GM12874 (cell line): Measurements from ENCODE around the gene PPP6R2.

Experiments
- TF ChIP-seq, protein P1 (sequence below): IDR thresholded peaks from 2 replicates; pipeline ENCODE4 v1.5.1; 2011; ENCODE audit warnings: low read depth, mild to moderate bottlenecking, control low read depth, low read length, moderate library complexity; ENCODE audit not compliant: insufficient read depth

PPP6R2 gene

DNA sequence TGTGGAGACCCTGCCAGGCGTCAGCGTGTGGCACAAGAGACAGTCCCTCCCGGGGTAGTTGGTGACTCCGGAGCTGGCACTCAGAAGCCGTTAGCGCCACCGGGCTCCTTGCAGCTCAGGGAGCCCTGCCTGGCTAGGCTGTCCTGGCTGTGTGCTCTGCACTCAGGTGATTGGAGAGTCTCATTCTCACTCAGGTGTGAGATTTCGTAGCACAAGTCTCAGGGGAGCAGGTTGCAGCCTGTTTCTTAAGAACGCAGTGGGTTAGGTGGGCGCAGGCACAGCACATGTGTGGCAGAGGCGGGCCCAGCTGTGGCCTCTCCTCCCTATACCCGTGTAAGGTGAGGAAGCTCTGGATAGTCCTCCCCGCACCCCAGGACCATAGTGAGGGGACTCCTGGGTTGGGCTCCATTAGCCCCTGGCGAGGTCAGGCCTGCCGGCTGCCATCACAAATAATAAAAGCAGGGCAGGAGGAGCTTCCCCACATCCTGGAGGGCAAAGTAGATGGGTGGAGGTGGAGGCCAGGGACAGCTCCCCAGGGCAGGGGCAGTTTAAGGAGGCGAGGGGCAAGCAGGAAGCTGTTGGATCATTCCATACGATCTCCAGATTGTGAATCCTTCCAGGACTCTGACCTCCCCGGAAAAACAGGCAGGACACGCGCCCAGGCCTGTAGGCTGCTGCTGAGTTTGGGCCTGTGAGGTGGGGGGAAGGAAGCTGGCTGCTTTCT lies 92.3 kb downstream of the PPP6R2 start:
- TF ChIP-seq, protein P1, sequence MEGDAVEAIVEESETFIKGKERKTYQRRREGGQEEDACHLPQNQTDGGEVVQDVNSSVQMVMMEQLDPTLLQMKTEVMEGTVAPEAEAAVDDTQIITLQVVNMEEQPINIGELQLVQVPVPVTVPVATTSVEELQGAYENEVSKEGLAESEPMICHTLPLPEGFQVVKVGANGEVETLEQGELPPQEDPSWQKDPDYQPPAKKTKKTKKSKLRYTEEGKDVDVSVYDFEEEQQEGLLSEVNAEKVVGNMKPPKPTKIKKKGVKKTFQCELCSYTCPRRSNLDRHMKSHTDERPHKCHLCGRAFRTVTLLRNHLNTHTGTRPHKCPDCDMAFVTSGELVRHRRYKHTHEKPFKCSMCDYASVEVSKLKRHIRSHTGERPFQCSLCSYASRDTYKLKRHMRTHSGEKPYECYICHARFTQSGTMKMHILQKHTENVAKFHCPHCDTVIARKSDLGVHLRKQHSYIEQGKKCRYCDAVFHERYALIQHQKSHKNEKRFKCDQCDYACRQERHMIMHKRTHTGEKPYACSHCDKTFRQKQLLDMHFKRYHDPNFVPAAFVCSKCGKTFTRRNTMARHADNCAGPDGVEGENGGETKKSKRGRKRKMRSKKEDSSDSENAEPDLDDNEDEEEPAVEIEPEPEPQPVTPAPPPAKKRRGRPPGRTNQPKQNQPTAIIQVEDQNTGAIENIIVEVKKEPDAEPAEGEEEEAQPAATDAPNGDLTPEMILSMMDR = no peak

GRCh38 chr22:50436015-50436830 lies 93.1 kb downstream of the PPP6R2 start:
- TF ChIP-seq, protein P1 = no peak

DNA sequence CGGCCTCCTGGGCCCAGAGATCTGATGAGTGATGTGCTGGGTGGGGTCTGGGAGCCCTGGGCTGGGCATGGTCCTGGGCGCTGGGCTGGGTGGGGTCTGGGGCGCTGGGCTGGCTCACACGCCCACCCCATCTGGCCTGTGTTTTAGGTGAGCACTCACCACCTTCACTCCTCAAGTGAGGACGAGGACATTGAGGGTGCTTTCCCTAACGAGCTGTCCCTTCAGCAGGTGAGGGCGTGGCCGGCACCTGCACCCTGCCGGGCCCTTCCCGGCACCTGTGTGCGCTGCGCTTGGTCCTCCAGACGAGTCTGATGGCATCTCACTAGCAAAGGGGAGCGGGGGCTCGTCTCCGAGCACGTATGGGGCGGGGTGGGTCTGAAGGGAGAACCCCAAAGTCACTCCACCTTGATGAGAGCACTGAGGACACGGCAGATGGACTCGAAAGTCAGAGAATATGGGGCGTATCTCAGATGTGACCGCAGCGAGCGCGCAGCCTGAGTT lies 93.8 kb downstream of the PPP6R2 start:
- TF ChIP-seq, protein P1 = no peak

- TF ChIP-seq, protein P1 = no peak
Measured at GRCh38 chr22:50437511-50438304, 94.6 kb downstream of the PPP6R2 start.

DNA sequence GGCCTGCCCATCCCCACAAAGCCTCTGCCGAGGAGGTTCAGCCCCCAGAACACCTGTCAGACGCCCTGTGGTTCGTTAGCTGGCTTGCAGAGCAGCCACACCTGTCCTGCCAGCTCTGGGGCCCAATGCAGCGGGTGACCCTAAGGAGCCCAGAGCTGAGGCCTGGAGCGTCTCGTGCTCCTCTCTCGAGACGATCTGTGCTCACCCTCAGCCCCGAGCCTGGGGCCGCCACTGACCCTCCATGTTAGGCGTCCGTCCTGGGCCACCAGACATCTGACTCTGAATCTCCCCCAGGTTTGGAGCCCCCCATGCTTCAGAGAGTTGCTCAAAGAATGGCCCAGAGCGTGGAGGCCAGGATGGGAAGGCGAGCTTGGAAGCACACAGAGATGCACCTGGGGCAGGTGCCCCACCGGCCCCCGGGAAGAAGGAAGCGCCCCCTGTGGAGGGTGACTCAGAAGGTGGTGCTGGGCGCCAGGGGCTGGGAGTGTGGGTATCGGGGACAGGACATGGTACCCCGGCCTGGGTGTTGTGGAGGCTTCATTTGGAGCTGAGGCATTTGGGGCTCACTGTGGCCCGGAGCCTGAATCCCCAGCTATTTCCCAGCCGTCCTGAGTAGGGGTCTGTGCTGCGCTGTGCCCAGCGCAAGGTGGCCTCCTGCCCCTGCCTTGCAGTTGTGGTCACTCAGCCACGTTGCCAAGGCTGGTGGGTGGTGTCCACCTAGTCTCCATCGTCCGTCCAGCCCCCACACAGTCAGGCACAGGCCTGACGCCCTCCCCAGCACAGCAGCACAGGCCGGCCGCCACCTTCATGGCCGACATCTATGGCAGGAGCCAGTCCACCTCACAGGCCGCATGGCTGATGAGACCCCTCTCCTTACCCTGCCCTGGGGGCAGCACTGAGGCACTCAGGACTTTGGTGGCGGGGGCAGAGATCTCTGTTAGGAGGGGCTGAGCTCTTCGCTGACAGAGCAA lies 95.5 kb downstream of the PPP6R2 start:
- TF ChIP-seq, protein P1 = no peak

DNA sequence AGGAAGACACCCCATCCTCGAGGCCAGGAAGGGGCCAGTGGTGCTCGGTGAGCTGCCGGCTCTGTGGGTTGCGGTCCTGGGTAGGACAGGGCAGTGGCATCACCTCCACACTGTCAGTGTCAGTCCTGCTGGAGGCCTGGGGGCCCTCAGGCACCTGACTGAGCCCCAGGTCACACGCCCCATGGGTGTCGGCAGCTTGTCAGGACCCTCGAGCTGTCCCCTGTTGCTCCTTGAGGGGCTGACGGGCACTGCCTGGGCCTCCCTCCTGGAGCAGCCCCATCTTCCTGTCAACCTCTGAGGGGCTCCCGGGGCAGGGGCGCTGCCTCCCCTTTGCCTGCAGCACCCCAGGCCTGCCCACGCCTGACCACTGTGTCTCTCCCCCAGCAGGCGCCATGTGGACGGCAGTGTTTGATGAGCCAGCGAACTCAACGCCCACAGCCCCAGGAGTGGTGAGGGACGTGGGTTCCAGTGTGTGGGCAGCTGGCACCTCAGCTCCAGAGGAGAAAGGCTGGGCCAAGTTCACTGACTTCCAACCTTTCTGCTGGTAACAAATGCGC lies 96.3 kb downstream of the PPP6R2 start:
- TF ChIP-seq, protein P1 = no peak
